Measurements from ENCODE around the gene ATN1. TPM values are rescaled to one million over a fixed set of nuclear protein-coding genes. Genes with fewer than 3 reads are reported as not detected.

Gene ATN1
- polyA plus RNA-seq, 3 donors: 0.40 to 10.6 TPM; not detected in 1

DNA sequence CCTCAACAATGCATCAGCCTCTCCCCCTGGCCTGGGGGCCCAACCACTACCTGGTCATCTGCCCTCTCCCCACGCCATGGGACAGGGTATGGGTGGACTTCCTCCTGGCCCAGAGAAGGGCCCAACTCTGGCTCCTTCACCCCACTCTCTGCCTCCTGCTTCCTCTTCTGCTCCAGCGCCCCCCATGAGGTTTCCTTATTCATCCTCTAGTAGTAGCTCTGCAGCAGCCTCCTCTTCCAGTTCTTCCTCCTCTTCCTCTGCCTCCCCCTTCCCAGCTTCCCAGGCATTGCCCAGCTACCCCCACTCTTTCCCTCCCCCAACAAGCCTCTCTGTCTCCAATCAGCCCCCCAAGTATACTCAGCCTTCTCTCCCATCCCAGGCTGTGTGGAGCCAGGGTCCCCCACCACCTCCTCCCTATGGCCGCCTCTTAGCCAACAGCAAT is 8.5 kb downstream of the ATN1 start:
- Histone ChIP-seq H3K4me3 (replicated peaks in 1 of 3; ENCODE audit: low read depth in 2 of 3, low read length in 3 of 3) (peak overlapping the region in 1 of 3 experiments; percentile 90), H3K36me3 (replicated peaks in 1 of 2; ENCODE audit: control insufficient read depth in 1 of 2, insufficient read depth in 2 of 2, low read length in 2 of 2) (no peaks in the 10 kb centered on the region), H3K4me1 (ENCODE audit: control insufficient read depth in 1 of 2, insufficient read depth in 2 of 2, low read length in 2 of 2) (peaks cover 38 to 40% of the 10 kb centered on the region in 2 donors), H3K9me3 (replicated peaks in 1 of 2; ENCODE audit: control insufficient read depth in 1 of 2, insufficient read depth in 1 of 2, low read length in 2 of 2) (no peaks in the 10 kb centered on the region), H2AFZ (ENCODE audit: insufficient read depth, low read depth, low read length, poor library complexity, severe bottlenecking) (no peak overlapping the region), H3K79me2 (ENCODE audit: insufficient read depth, low read length) (peaks cover 11% of the 10 kb centered on the region), H3K27me3 (ENCODE audit: control insufficient read depth in 2 of 2, insufficient read depth in 2 of 2, low read length in 2 of 2) (no peaks in the 10 kb centered on the region), H3K4me2 (replicated peaks; ENCODE audit: extremely low read depth, low read length, poor library complexity, severe bottlenecking) (peak overlapping the region; percentile 95), H4K20me1 (ENCODE audit: insufficient read depth, low read length) (no peaks in the 10 kb centered on the region), H3K9ac (ENCODE audit: insufficient read depth, low read length, poor library complexity, severe bottlenecking) (no peak overlapping the region), H3K27ac (ENCODE audit: low read depth in 1 of 2, low read length in 2 of 2) (no peak overlapping the region)
- H3K4me3 Mint-ChIP-seq: peak overlapping the region; percentile 78 to 79
- H3K36me3 Mint-ChIP-seq: peaks cover 12 to 23% of the 10 kb centered on the region in 2 donors
- H3K9me3 Mint-ChIP-seq: no peaks in the 10 kb centered on the region
- TF ChIP-seq, protein P1, sequence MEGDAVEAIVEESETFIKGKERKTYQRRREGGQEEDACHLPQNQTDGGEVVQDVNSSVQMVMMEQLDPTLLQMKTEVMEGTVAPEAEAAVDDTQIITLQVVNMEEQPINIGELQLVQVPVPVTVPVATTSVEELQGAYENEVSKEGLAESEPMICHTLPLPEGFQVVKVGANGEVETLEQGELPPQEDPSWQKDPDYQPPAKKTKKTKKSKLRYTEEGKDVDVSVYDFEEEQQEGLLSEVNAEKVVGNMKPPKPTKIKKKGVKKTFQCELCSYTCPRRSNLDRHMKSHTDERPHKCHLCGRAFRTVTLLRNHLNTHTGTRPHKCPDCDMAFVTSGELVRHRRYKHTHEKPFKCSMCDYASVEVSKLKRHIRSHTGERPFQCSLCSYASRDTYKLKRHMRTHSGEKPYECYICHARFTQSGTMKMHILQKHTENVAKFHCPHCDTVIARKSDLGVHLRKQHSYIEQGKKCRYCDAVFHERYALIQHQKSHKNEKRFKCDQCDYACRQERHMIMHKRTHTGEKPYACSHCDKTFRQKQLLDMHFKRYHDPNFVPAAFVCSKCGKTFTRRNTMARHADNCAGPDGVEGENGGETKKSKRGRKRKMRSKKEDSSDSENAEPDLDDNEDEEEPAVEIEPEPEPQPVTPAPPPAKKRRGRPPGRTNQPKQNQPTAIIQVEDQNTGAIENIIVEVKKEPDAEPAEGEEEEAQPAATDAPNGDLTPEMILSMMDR (IDR thresholded peaks at IDR 0.05): no peak
- peaks cover 0 to 4% (median 0%) of the 10 kb centered on the region in 3 donors for H3K27me3 Mint-ChIP-seq (ENCODE audit: low read depth in 3 of 3)
- DNase-seq: no peak
- intact Hi-C loops (cut with micrococcal nuclease): loop anchor here in 1 of 2 donors (5.0 kb wide), 1 partner anchor 36 kb away; the partner anchor contains the start of genes EMG1 and PHB2
- WGBS (ENCODE audit: insufficient coverage): 46% methylated on average over 3 of the region's 3 CpGs
- H3K27ac Mint-ChIP-seq: peak overlapping the region in 5 of 7 donors; percentile 26 to 78 (median 72)
- H3K4me1 Mint-ChIP-seq: peaks cover 35% of the 10 kb centered on the region

DNA sequence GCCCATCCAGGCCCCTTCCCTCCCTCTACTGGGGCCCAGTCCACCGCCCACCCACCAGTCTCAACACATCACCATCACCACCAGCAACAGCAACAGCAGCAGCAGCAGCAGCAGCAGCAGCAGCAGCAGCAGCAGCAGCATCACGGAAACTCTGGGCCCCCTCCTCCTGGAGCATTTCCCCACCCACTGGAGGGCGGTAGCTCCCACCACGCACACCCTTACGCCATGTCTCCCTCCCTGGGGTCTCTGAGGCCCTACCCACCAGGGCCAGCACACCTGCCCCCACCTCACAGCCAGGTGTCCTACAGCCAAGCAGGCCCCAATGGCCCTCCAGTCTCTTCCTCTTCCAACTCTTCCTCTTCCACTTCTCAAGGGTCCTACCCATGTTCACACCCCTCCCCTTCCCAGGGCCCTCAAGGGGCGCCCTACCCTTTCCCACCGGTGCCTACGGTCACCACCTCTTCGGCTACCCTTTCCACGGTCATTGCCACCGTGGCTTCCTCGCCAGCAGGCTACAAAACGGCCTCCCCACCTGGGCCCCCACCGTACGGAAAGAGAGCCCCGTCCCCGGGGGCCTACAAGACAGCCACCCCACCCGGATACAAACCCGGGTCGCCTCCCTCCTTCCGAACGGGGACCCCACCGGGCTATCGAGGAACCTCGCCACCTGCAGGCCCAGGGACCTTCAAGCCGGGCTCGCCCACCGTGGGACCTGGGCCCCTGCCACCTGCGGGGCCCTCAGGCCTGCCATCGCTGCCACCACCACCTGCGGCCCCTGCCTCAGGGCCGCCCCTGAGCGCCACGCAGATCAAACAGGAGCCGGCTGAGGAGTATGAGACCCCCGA is 9.1 kb downstream of the ATN1 start:
- DNase-seq: no peak
- Histone ChIP-seq H3K9me3 (replicated peaks in 1 of 2; ENCODE audit: control insufficient read depth in 1 of 2, insufficient read depth in 1 of 2, low read length in 2 of 2) (no peaks in the 10 kb centered on the region), H3K36me3 (replicated peaks in 1 of 2; ENCODE audit: control insufficient read depth in 1 of 2, insufficient read depth in 2 of 2, low read length in 2 of 2) (no peaks in the 10 kb centered on the region), H3K4me3 (replicated peaks in 1 of 3; ENCODE audit: low read depth in 2 of 3, low read length in 3 of 3) (peak overlapping the region; percentile 55 to 90 (median 87)), H3K4me1 (ENCODE audit: control insufficient read depth in 1 of 2, insufficient read depth in 2 of 2, low read length in 2 of 2) (peaks cover 38 to 40% of the 10 kb centered on the region in 2 donors), H3K27me3 (ENCODE audit: control insufficient read depth in 2 of 2, insufficient read depth in 2 of 2, low read length in 2 of 2) (no peaks in the 10 kb centered on the region), H3K4me2 (replicated peaks; ENCODE audit: extremely low read depth, low read length, poor library complexity, severe bottlenecking) (peak overlapping the region; percentile 95), H2AFZ (ENCODE audit: insufficient read depth, low read depth, low read length, poor library complexity, severe bottlenecking) (peak overlapping the region; percentile 96), H3K9ac (ENCODE audit: insufficient read depth, low read length, poor library complexity, severe bottlenecking) (peak overlapping the region; percentile 80), H3K27ac (ENCODE audit: low read depth in 1 of 2, low read length in 2 of 2) (peak overlapping the region in 1 of 2 donors; percentile 82), H3K79me2 (ENCODE audit: insufficient read depth, low read length) (peaks cover 11% of the 10 kb centered on the region), H4K20me1 (ENCODE audit: insufficient read depth, low read length) (no peaks in the 10 kb centered on the region)
- Mint-ChIP-seq H3K27me3 (ENCODE audit: low read depth in 3 of 3) (no peaks in the 10 kb centered on the region), H3K9me3 (no peaks in the 10 kb centered on the region), H3K4me3 (peak overlapping the region; percentile 78 to 79), H3K27ac (peak overlapping the region in 6 of 7 donors; percentile 19 to 78 (median 56)), H3K4me1 (peaks cover 35% of the 10 kb centered on the region), H3K36me3 (peaks cover 12 to 25% of the 10 kb centered on the region in 2 donors)
- intact Hi-C loops (cut with micrococcal nuclease): loop anchor here in 1 of 2 donors (5.0 kb wide), 1 partner anchor 35 kb away; the partner anchor contains the start of genes EMG1 and PHB2
- WGBS (ENCODE audit: insufficient coverage): 4% methylated on average over 35 of the region's 36 CpGs
- TF ChIP-seq, protein P1 (IDR thresholded peaks at IDR 0.05): no peak
